ENCODE measurements around the gene PNMA8C. TPM values are rescaled to one million over a fixed set of nuclear protein-coding genes. Genes with fewer than 3 reads are reported as not detected.

The PNMA8C gene
- total RNA-seq, 4 donors from 2014 or later: 0.30 TPM; not detected in 3

DNA sequence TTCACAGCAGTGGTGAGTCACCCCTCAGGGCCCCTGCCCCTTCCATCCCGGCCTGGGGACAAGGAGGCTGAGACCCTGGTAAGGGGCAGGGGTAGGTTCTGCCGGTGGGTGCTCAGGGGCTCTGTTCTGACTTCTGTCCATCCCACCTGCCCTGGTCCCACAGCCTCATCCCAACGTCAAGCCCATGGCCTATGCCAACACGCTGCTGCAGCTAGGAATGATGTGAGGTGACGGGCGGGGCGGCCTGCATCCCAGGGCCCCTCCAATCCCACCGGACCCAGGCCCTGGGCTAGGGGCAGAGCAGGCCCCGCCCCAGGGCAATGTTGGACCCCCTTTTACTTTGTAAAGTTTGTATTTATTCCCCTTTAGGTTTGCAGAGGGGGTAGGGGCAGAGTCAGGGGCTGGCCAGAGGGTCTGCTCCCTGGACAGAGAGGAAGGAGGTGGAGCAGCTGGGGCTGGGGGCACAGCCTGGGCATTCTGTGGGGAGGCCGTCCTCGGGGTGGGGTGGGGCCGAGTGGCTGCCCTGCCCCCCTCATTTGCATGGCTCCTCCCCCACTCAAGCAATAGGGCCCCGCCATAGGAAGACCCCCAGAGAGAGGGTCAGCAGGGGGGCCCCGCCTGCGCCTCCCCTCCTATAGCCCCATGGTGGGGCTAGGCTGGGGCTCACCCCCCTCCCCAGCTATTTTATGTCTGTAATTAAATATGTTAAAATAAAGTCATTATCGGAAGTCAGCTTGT is 38.4 kb downstream of the PNMA8C start:
- Histone ChIP-seq H3K27ac (peak overlapping the region in 2 of 4 donors; percentile 25 to 43), H3K27me3 (no peaks in the 10 kb centered on the region), H3K36me3 (peaks cover 10 to 85% (median 18%) of the 10 kb centered on the region in 3 donors), H3K9me3 (no peaks in the 10 kb centered on the region), H3K4me3 (no peak overlapping the region), H3K4me1 (peaks cover 0 to 22% (median 3%) of the 10 kb centered on the region in 4 donors)
- DNase-seq (ENCODE audit: low spot score in 2 of 2): no peak
- WGBS, 2 donors: 89 to 93% methylated on average over 14 to 16 of the region's 16 CpGs
- TF ChIP-seq EP300 (IDR thresholded peaks at IDR 0.05): no peak
- TF ChIP-seq, protein P1, sequence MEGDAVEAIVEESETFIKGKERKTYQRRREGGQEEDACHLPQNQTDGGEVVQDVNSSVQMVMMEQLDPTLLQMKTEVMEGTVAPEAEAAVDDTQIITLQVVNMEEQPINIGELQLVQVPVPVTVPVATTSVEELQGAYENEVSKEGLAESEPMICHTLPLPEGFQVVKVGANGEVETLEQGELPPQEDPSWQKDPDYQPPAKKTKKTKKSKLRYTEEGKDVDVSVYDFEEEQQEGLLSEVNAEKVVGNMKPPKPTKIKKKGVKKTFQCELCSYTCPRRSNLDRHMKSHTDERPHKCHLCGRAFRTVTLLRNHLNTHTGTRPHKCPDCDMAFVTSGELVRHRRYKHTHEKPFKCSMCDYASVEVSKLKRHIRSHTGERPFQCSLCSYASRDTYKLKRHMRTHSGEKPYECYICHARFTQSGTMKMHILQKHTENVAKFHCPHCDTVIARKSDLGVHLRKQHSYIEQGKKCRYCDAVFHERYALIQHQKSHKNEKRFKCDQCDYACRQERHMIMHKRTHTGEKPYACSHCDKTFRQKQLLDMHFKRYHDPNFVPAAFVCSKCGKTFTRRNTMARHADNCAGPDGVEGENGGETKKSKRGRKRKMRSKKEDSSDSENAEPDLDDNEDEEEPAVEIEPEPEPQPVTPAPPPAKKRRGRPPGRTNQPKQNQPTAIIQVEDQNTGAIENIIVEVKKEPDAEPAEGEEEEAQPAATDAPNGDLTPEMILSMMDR (IDR thresholded peaks at IDR 0.05): no peak
- no peak for TF ChIP-seq POLR2A (IDR thresholded peaks at IDR 0.05)

DNA sequence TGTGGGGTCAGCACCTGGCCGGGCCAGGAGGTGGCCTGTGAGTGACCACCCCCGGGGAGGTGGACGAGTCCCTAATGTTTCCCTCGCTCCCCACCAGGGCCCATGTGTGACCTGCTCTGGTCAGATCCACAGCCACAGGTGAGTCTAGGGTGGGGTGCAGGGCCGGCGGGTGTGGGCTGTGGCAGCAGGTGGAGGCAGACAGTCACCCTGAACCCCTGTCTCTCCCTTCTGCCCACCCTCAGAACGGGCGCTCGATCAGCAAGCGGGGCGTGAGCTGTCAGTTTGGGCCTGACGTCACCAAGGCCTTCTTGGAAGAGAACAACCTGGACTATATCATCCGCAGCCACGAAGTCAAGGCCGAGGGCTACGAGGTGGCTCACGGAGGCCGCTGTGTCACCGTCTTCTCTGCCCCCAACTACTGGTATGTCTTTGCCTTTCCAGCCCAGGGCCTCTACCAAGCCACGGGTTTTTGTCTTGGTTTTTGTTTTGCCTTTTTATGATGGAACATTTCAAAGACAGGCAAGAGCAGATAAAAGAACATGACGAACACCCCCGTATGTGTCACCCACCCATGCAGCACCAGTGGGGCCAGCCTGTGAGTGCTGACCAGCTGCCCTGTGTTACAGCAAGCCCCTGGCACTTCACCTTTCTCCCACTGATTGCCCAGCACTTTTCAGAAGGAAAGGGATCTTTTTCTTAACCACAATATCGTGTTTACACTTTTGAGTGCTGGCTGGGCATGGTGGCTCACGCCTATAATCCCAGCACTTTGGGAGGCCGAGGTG is 40.2 kb downstream of the PNMA8C start:
- TF ChIP-seq, protein P1 (IDR thresholded peaks at IDR 0.05): no peak
- TF ChIP-seq POLR2A (IDR thresholded peaks at IDR 0.05): no peak
- TF ChIP-seq EP300 (IDR thresholded peaks at IDR 0.05): no peak
- H3K4me1 ChIP-seq: peaks cover 0 to 19% (median 3%) of the 10 kb centered on the region in 4 donors
- no peaks in the 10 kb centered on the region for H3K27me3 ChIP-seq
- no peaks in the 10 kb centered on the region for H3K9me3 ChIP-seq
- H3K27ac ChIP-seq: no peak overlapping the region
- DNase-seq (ENCODE audit: low spot score in 2 of 2): peak in 1 of 2 donors; percentile 7
- peaks cover 10 to 98% (median 27%) of the 10 kb centered on the region in 3 donors for H3K36me3 ChIP-seq
- WGBS, 2 donors: 89 to 92% methylated on average over 17 to 19 of the region's 25 CpGs
- H3K4me3 ChIP-seq: no peak overlapping the region

DNA sequence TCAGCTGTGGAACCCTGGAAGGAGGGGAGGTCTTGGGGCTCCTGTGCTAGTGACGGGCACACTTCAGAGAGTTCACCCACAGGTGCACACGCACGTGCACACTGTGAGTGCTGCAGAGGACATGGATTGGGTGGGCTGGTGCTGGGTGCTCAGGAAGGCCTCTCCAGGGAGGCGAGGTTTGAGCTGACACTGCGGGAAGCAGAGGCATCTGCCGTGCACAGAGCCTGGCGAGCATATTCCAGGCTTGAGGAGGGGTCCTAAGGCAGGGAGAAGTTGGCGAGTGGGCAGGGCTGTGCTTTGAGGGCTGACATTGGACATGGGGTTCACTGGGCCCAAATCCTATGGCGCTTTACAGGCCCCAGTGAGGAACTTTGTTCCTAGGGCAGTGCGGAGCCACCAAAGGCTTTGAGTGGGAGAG is 41.0 kb downstream of the PNMA8C start:
- 93% methylated on average over 10 of the region's 10 CpGs for WGBS, 2 donors
- H3K27me3 ChIP-seq: no peaks in the 10 kb centered on the region
- no peak overlapping the region for H3K4me3 ChIP-seq
- peaks cover 10 to 99% (median 28%) of the 10 kb centered on the region in 3 donors for H3K36me3 ChIP-seq
- no peaks in the 10 kb centered on the region for H3K9me3 ChIP-seq
- TF ChIP-seq, protein P1 (IDR thresholded peaks at IDR 0.05): no peak
- TF ChIP-seq POLR2A (IDR thresholded peaks at IDR 0.05) (no peak), EP300 (IDR thresholded peaks at IDR 0.05) (no peak)
- no peak for DNase-seq (ENCODE audit: low spot score in 2 of 2)
- H3K4me1 ChIP-seq: peaks cover 0 to 18% (median 3%) of the 10 kb centered on the region in 4 donors
- no peak overlapping the region for H3K27ac ChIP-seq

DNA sequence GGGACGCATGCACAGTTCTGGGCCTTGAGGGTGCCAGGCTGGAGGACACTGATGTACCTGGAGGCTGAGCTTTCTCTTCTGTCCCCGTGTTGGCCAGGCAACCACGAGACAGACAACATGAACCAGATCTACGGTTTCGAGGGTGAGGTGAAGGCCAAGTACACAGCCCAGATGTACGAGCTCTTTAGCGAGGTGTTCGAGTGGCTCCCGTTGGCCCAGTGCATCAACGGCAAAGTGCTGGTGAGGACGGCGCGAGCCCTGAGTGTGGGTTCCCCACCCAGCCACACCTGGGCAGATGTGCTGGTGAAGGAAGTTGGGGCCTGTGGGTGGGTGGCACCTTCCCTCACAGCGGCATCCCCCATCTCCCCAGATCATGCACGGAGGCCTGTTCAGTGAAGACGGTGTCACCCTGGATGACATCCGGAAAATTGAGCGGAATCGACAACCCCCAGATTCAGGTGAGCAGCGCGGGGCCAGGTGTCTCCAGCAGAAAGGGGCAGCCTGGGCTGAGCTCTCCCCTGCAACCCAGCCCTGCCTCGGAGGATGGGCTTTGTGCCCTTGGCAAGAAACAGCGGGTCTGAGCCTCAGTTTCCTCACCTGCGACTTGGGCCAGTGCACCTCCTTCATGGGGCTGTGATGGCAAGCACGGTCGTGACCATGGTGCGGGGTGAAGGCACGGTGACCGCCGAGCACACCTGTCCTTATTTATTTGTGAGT is 41.6 kb downstream of the PNMA8C start:
- no peak for TF ChIP-seq EP300 (IDR thresholded peaks at IDR 0.05)
- no peak for TF ChIP-seq POLR2A (IDR thresholded peaks at IDR 0.05)
- TF ChIP-seq, protein P1 (IDR thresholded peaks at IDR 0.05): no peak
- WGBS, 2 donors: 92 to 97% methylated on average over 25 to 28 of the region's 30 CpGs
- no peak overlapping the region for H3K27ac ChIP-seq
- no peaks in the 10 kb centered on the region for H3K27me3 ChIP-seq
- no peak for DNase-seq (ENCODE audit: low spot score in 2 of 2)
- H3K9me3 ChIP-seq: no peaks in the 10 kb centered on the region
- H3K4me1 ChIP-seq: peaks cover 0 to 12% (median under 1%) of the 10 kb centered on the region in 4 donors
- no peak overlapping the region for H3K4me3 ChIP-seq
- H3K36me3 ChIP-seq: peaks cover 10 to 99% (median 28%) of the 10 kb centered on the region in 3 donors
